H9 (cell line): Measurements from ENCODE around the gene MAD1L1. TPM values are rescaled to one million over a fixed set of nuclear protein-coding genes. Genes with fewer than 3 reads are reported as not detected.
A peak's percentile ranks its signal among the peaks of the same experiment; 100 is the strongest.

Experiments
- DNase-seq: peaks from one replicate; pipeline ENCODE4 v3.0.0-alpha.2; 2017
- H2AFZ ChIP-seq: one replicate; pipeline ENCODE4 v1.6.1; 2013; ENCODE audit warnings: mild to moderate bottlenecking, low read length, control low read depth, moderate library complexity
- H2AK5ac ChIP-seq: 2 replicates; pipeline ENCODE4 v1.6.1; 2013; ENCODE audit warnings: low read length, control low read depth, mixed read lengths; ENCODE audit not compliant: insufficient read length
- H2BK120ac ChIP-seq: one replicate; pipeline ENCODE4 v1.6.1; 2013; ENCODE audit warnings: low read depth, mild to moderate bottlenecking, low read length, control low read depth, inconsistent platforms; ENCODE audit not compliant: poor library complexity, severe bottlenecking
- H2BK12ac ChIP-seq: 2 replicates; pipeline ENCODE4 v1.6.1; 2013; ENCODE audit warnings: low read length, control low read depth, mixed read lengths, low read depth; ENCODE audit not compliant: insufficient read length
- H2BK15ac ChIP-seq: 2 replicates; pipeline ENCODE4 v1.6.1; 2013; ENCODE audit warnings: low read depth, low read length, control low read depth
- H2BK20ac ChIP-seq: one replicate; pipeline ENCODE4 v1.6.1; 2013; ENCODE audit warnings: low read depth, mild to moderate bottlenecking, low read length, control low read depth, inconsistent platforms; ENCODE audit not compliant: poor library complexity, severe bottlenecking
- H2BK5ac ChIP-seq: 2 replicates; pipeline ENCODE4 v1.6.1; 2013; ENCODE audit warnings: low read length, control low read depth, mixed read lengths; ENCODE audit not compliant: insufficient read length
- H3K14ac ChIP-seq: 2 replicates; pipeline ENCODE4 v1.6.1; 2013; ENCODE audit warnings: low read length, control low read depth; ENCODE audit not compliant: insufficient read depth
- H3K18ac ChIP-seq: 2 replicates; pipeline ENCODE4 v1.6.1; 2013; ENCODE audit warnings: low read depth, mild to moderate bottlenecking, mixed read lengths, low read length, control low read depth; ENCODE audit not compliant: insufficient read length
- H3K23ac ChIP-seq: 2 replicates; pipeline ENCODE4 v1.6.1; 2013; ENCODE audit warnings: low read length, control low read depth, mixed read lengths, low read depth; ENCODE audit not compliant: insufficient read length
- H3K23me2 ChIP-seq: 2 replicates; pipeline ENCODE4 v1.6.1; 2013; ENCODE audit warnings: low read depth, mild to moderate bottlenecking, mixed read lengths, low read length, control low read depth; ENCODE audit not compliant: insufficient read length, poor library complexity, severe bottlenecking
- H3K27ac ChIP-seq: 2 replicates; pipeline ENCODE4 v1.5.1; 2013; ENCODE audit warnings: low read length, control low read depth, mixed read lengths, low read depth; ENCODE audit not compliant: insufficient read length
- H3K27me3 ChIP-seq: 2 replicates; pipeline ENCODE4 v1.6.1; 2013; ENCODE audit warnings: low read length, control low read depth, inconsistent platforms; ENCODE audit not compliant: insufficient read depth
- H3K4ac ChIP-seq: 2 replicates; pipeline ENCODE4 v1.6.1; 2013; ENCODE audit warnings: low read depth, mild to moderate bottlenecking, control low read depth, inconsistent platforms, low read length, moderate library complexity
- H3K4me1 ChIP-seq: 2 replicates; pipeline ENCODE4 v1.6.1; 2013; ENCODE audit warnings: low read length, control low read depth, inconsistent platforms; ENCODE audit not compliant: insufficient read depth
- H3K4me2 ChIP-seq: 2 replicates; pipeline ENCODE4 v1.6.1; 2013; ENCODE audit warnings: low read length, control low read depth, mixed read lengths; ENCODE audit not compliant: insufficient read length, insufficient read depth
- H3K56ac ChIP-seq: 2 replicates; pipeline ENCODE4 v1.6.1; 2013; ENCODE audit warnings: low read depth, mild to moderate bottlenecking, mixed read lengths, low read length, control low read depth; ENCODE audit not compliant: insufficient read length
- H3K79me1 ChIP-seq: 2 replicates; pipeline ENCODE4 v1.6.1; 2013; ENCODE audit warnings: low read depth, mild to moderate bottlenecking, moderate library complexity, low read length, control low read depth, inconsistent platforms; ENCODE audit not compliant: insufficient read depth, poor library complexity, severe bottlenecking
- H3K79me2 ChIP-seq: 2 replicates; pipeline ENCODE4 v1.6.1; 2013; ENCODE audit warnings: low read length, control low read depth, inconsistent platforms; ENCODE audit not compliant: insufficient read depth
- H3K9ac ChIP-seq: 2 replicates; pipeline ENCODE4 v1.6.1; 2013; ENCODE audit warnings: low read length, control low read depth, mixed read lengths; ENCODE audit not compliant: insufficient read length; ENCODE audit errors: extremely low read depth
- H3K9me3 ChIP-seq: one replicate; pipeline ENCODE4 v1.6.1; 2013; ENCODE audit warnings: low read depth, low read length, inconsistent platforms; ENCODE audit not compliant: control insufficient read depth
- H3T11ph ChIP-seq: one replicate; pipeline ENCODE4 v1.6.1; 2013; ENCODE audit warnings: mild to moderate bottlenecking, low read length, control low read depth, inconsistent platforms
- H4K20me1 ChIP-seq: one replicate; pipeline ENCODE4 v1.6.1; 2013; ENCODE audit not compliant: control insufficient read depth, insufficient read length, insufficient read depth
- H4K5ac ChIP-seq: 2 replicates; pipeline ENCODE4 v1.6.1; 2013; ENCODE audit warnings: low read depth, mild to moderate bottlenecking, mixed read lengths, low read length, control low read depth; ENCODE audit not compliant: insufficient read length
- H4K8ac ChIP-seq: replicated peaks from 2 replicates; pipeline ENCODE4 v1.6.1; 2013; ENCODE audit warnings: low read length, control low read depth, mixed read lengths, low read depth; ENCODE audit not compliant: insufficient read length
- H4K91ac ChIP-seq: 2 replicates; pipeline ENCODE4 v1.6.1; 2013; ENCODE audit warnings: low read depth, mild to moderate bottlenecking, moderate library complexity, mixed read lengths, low read length, control low read depth; ENCODE audit not compliant: insufficient read length
- H3K27ac Mint-ChIP-seq, 3 experiments: 2 replicates in 2 of 3; 3 replicates in 1 of 3; pipeline ENCODE4 v1.8.0; 2020 to 2021; ENCODE audit warnings: mixed read lengths in 3 of 3, mild to moderate bottlenecking in 1 of 3, moderate library complexity in 1 of 3
- H3K27me3 Mint-ChIP-seq: 2 replicates; pipeline ENCODE4 v1.8.0; 2021; ENCODE audit warnings: low read depth, mild to moderate bottlenecking, moderate library complexity, mixed read lengths
- H3K36me3 Mint-ChIP-seq, 3 experiments: 2 replicates in 2 of 3; 3 replicates in 1 of 3; pipeline ENCODE4 v1.8.0; 2020 to 2021; ENCODE audit warnings: low read depth in 3 of 3, mixed read lengths in 3 of 3; ENCODE audit not compliant: insufficient read depth in 1 of 3
- H3K4me1 Mint-ChIP-seq, 2 experiments: 2 replicates each; pipeline ENCODE4 v1.8.0; 2020; ENCODE audit warnings: mixed read lengths in 2 of 2
- H3K4me3 Mint-ChIP-seq, 2 experiments: 2 replicates in 1 of 2; 3 replicates in 1 of 2; pipeline ENCODE4 v1.8.0; 2020 to 2021; ENCODE audit warnings: mild to moderate bottlenecking in 2 of 2, mixed read lengths in 2 of 2, moderate library complexity in 1 of 2
- H3K9me3 Mint-ChIP-seq, 2 experiments: 2 replicates in 1 of 2; 3 replicates in 1 of 2; pipeline ENCODE4 v1.8.0; 2020; ENCODE audit warnings: mild to moderate bottlenecking in 2 of 2, mixed read lengths in 2 of 2, moderate library complexity in 1 of 2
- WGBS: extraction: QIAGEN DNeasy Blood & Tissue Kit; methylation state at CpG from one replicate; pipeline ENCODE4 v1.1.7; 2013; ENCODE audit warnings: missing lambda C conversion rate, low lambda C conversion rate, mixed read lengths; ENCODE audit not compliant: insufficient read length; ENCODE audit errors: extremely low coverage; 5-methylcytosine and 5-hydroxymethylcytosine counted together
- total RNA-seq: library from RNA; stranded (reverse); gene quantifications from 2 replicates; pipeline ENCODE4 v1.2.1, GENCODE V29; 2021
- TF ChIP-seq, protein P1 (sequence below): fragments of 200-600 bp; sonication (generic); conservative IDR thresholded peaks from 3 replicates; pipeline ENCODE4 v1.8.0; 2021; ENCODE audit warnings: antibody characterized with exemption, mild to moderate bottlenecking

Gene MAD1L1
- total RNA-seq, 1 experiment from 2014 or later, result 39.0 TPM

DNA sequence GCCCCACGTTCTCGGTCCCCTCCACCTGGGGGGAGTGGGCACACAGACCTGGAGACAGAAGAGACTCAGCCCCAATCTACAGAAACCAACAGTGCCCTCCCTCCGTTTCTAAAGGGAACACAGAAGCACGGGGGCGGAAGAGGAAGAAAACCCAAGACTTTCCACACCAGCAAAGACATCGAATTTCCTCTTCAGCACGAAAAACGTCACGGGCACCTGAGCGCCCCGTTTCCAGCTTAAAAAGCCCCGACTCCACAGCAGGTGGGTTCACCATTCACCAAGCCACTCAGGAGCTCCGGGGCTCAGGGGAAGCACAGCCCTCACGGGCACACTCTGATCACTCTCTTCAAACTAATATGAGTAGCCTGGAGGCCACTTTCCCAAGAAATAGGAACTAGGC lies 28.9 kb upstream of the MAD1L1 start:
- no peak overlapping the region for H3K4me3 Mint-ChIP-seq
- no CpG with 5 or more reads among the region's 14 CpGs for WGBS
- H2BK12ac ChIP-seq, result no peak overlapping the region

More for the DNA sequence above, 28.9 kb upstream of the MAD1L1 start:
- TF ChIP-seq, protein P1, sequence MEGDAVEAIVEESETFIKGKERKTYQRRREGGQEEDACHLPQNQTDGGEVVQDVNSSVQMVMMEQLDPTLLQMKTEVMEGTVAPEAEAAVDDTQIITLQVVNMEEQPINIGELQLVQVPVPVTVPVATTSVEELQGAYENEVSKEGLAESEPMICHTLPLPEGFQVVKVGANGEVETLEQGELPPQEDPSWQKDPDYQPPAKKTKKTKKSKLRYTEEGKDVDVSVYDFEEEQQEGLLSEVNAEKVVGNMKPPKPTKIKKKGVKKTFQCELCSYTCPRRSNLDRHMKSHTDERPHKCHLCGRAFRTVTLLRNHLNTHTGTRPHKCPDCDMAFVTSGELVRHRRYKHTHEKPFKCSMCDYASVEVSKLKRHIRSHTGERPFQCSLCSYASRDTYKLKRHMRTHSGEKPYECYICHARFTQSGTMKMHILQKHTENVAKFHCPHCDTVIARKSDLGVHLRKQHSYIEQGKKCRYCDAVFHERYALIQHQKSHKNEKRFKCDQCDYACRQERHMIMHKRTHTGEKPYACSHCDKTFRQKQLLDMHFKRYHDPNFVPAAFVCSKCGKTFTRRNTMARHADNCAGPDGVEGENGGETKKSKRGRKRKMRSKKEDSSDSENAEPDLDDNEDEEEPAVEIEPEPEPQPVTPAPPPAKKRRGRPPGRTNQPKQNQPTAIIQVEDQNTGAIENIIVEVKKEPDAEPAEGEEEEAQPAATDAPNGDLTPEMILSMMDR, result no peak
- Histone ChIP-seq H3T11ph (no peak overlapping the region), H2BK120ac (no peak overlapping the region), H3K4me1 (no peaks in the 10 kb centered on the region), H2BK20ac (no peak overlapping the region), H2AFZ (no peak overlapping the region), H2BK15ac (no peak overlapping the region), H3K56ac (no peak overlapping the region), H2AK5ac (no peak overlapping the region), H3K4ac (no peak overlapping the region), H3K23me2 (no peaks in the 10 kb centered on the region), H4K8ac (no peak overlapping the region), H3K27ac (no peak overlapping the region), H3K18ac (no peak overlapping the region), H2BK5ac (no peak overlapping the region), H3K79me1 (no peaks in the 10 kb centered on the region), H3K79me2 (no peaks in the 10 kb centered on the region), H3K9ac (no peak overlapping the region), H3K14ac (no peak overlapping the region), H3K27me3 (no peaks in the 10 kb centered on the region), H3K4me2 (no peak overlapping the region), H4K20me1 (no peaks in the 10 kb centered on the region), H3K9me3 (no peaks in the 10 kb centered on the region), H4K5ac (no peak overlapping the region), H3K23ac (no peak overlapping the region), H4K91ac (no peak overlapping the region)
- no peaks in the 10 kb centered on the region for H3K27me3 Mint-ChIP-seq
- 0 out of 7 replicates have a peak overlapping the region, but pooled peaks of 1 of the 3 experiments have one; percentile 57 for H3K27ac Mint-ChIP-seq
- peaks cover under 1% of the 10 kb centered on the region in 2 experiments; a peak in 1 of 5 replicates for H3K9me3 Mint-ChIP-seq
- peaks cover 14 to 52% (median 31%) of the 10 kb centered on the region in 3 experiments for H3K36me3 Mint-ChIP-seq
- H3K4me1 Mint-ChIP-seq, result no peaks in the 10 kb centered on the region
- no peak for DNase-seq
